ENCODE measurements around the gene RNF34.

GRCh38 chr12:121451961-121452339, 52.0 kb downstream of the RNF34 start:
- TF ChIP-seq POLR2A (IDR thresholded peaks at IDR 0.05): no peak
- no peak for TF ChIP-seq CTCF (IDR thresholded peaks at IDR 0.05)
- TF ChIP-seq EP300 (IDR thresholded peaks at IDR 0.05): no peak
